ENCODE data around the gene NOTCH4.
"Not testable (repeated sequence)": the region's sequence is repeated elsewhere in the genome, so short reads cannot be mapped to it uniquely, and the experiment has no call there.

Gene NOTCH4

DNA sequence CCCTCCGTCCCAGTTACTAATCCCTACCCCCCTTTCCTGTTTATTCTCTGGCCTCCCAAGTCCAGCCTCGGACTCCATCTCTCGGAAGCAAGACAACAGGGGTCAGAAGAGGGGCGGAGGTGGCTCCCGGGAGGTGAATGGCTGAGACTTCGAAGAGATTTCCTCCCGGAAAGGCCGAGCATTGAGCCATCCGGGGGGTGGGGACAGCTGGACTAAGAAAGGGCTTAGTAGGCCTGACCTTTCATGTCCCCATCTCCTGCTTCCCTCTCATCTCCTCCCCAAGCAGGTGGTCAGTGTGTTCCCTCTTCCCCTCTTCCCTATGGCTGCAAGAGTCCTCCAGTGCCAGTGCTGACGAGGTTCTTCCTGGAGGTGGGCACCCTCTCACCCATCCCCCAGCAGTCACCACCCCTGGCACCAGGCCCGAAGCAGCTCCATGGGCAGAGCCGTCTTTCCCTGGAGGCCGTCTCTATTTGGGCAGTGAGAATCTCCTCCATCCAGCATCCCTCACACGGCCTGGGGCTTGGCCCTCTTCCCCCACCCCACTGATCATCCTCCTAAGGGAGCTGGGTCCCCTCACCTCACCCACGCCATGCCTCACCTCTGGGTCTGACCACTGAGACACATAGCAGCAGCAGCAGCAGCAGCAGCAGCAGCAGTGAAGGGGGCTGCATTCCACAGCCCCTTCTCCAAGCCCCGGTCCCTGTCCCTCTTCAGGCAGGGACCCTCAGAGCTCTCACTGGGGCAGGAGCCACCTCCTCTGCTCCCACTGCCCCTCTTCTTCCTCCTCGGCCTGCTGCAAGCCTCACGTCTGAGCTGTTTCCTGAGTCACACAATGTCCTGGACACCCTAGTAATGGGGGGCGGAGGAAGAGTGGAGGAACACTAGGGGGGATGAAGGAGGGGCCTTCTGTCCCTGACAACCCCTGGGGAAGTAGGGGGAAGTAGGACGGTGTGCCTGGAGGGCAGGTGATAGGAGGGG lies at the start of gene NOTCH4:
NOTCH4 (minus strand) TSS at position 810 of the 978 bp plus-strand sequence; CDS start at position 671, 139 bp downstream.
- DNase-seq, result no peak

DNA sequence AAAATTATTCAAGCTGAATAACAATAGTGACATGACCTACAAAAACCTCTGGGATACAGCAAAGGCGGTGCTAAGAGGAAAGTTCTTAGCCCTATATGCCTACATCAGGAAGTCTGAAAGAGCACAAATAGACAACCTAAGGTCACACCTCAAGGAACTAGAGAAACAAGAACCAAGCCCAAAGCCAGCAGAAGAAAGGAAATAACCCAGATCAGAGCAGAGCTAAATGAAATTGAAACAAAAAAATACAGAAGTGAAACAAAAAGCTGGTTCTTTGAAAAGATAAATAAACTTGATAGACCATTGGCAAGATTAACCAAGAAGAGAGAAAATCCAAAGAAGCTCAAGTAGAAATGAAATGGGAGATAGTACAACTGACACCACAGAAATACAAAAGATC lies 47.6 kb upstream of the NOTCH4 start:
- DNase-seq, result no peak

DNA sequence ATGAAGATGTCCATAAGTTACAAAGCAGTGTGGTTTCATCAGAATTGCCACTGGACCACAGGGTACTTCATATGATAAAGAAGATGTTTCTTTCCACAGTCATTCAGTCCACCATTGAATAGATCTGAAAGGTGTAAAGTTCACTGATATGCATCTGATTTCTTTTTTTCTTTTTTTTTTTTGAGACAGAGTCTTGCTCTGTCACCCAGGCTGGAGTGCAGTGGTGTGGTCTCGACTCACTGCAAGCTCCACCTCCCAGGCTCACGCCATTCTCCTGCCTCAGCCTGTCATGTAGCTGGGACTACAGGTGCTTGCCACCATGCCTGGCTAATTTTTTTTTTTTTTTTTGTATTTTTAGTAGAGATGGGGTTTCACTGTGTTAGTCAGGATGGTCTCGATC lies 44.6 kb upstream of the NOTCH4 start:
- not testable (repeated sequence) for DNase-seq

DNA sequence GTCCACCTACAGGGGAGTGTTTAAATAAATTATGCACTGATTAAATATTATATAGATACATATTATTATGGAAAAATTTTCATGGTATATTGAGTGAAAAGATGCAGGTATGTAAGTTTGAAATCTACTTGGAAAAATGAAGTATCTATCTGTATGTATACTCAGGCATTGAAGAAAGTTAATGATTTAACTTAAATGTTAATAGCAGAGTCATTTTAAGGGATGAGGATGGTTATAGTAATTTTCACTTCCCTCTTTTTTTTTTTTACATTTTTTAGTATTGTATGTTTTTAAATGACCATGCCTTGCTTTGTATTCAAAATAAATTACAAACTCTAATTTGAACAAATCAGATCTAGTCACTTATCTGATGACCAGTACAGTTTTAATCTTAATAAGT lies 43.2 kb upstream of the NOTCH4 start:
- DNase-seq, result no peak

DNA sequence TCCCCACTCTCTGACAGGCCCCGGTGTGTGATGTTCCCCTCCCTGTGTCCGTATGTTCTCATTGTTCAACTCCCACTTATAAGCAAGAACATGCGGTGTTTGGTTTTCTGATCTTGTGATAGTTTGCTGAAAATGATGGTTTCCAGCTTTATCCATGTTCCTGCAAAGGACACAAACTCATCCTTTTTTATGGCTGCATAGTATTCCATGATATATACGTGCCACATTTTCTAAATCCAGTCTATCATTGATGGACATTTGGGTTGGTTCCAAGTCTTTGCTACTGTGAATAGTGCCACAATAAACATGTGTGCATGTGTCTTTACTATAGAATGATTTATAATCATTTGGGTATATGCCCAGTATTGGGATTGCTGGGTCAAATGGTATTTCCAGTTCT lies 33.4 kb upstream of the NOTCH4 start:
- not testable (repeated sequence) for DNase-seq

DNA sequence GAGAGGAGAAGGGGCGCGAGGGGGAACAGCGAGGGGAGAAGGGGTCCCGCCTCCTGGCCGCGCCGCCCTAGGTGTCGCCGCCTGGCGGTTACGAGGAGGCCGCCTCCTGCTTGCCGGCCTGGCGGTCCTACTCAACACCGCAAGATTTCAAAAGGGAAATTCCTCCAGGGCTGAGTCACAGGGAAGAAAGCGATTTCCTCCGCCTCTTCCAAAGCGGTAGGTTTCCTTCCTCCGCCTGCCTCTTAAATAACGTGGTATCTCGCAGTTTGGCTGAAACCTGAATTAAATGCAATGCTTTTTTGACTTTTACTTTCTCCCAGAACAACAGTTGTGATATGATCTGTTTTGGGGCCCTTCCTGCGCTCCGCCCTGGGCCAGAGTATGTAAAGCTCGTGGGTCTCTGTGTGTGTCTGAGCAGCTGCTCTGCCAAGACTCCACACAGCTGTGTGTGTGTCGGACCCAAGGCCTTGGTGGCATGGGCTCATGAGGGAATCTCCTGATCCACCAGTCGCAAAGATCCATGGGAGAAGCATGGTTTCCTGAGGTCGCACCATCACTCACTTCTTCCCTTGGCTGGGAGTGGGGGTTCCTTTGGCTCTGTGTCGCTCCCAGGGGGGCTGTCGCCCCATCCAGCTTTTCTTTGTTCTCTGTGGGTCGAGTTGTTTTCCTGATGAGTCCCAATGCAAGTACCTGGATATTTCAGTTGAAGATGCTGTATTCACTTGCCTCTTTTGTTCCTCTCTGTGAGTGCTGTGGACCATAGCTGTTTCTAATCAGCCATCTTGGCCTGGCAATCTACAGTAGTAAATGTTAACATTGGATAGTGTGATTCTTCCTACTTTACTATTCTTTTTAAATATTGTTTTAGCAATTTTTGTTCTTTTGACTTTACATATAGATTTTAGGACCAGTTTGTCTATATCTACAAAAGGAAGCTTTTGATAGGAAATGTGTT lies 31.6 kb upstream of the NOTCH4 start:
- no peak for DNase-seq

DNA sequence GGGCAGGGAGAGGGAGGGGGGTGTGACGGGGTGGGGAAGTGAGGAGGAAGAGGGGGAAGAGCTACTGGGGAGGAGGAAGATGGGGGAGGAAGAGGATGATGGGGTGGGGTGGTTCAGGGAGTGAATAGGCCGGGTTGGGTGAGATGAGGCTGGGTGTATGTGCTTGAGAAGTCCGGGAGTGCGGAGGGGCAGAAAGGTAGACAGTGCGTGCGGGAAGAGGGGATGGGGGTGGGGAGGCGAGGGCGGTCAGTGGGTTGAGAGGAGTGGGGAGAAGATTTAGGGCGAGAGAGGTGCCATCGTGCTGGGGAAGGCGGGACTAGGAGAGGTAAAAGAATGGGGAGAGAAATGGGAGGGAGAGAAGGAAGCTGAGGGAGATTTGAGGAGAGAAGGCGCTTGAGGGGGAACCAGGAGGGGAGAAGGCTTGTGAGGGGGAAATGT lies 30.9 kb upstream of the NOTCH4 start:
- no peak for DNase-seq

DNA sequence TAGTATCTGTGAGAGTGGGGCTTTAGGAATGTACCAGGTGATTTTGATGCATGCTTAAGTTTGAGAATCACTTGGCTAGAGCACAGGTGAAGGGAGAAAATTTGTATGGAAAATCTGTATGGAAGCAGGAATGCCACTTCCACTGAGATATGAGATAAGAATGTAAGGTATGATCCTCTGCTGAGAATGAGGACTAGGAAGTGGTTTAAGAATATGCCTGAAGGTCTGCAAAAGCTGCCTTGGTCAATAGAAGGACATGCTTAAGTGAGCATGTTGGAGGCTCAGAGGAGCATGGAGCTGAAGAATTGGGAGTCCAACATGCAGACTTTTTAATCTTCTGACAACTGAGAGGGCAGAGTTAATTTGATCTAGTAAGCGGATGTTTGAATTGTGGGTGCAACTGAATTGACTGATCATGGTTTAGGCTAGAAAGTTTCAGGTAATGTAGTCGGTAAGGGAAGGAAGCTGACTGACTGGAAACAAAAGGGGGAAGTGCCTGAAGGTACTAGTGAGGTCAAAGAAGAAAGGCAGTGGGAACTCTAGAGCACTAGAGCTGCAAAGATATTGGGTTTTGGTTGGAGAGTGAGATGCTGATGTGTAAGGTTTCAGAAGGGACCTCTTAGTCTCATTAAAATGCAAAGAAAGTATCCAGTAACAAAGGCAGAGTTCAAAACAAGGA lies 28.6 kb upstream of the NOTCH4 start:
- no peak for DNase-seq

DNA sequence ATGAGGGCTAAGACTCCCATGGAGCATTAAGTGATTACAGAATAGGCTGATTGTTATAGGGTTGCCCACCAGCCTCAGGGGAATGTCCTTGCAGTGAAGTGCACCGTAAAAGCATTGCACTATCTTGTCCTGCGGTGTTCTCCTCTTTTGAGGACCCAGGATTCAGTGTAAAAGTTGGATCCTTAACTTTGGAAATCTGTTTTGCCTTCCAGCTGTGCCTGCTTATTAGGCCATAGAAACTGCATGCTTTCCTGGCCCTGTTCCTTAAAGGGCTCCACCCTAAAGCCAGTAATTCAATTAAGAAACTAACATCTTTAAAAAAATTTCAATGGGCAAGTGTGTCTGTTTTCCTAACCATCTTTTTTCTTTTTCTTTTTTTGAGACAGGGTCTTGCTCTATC lies 25.4 kb upstream of the NOTCH4 start:
- DNase-seq, result no peak

DNA sequence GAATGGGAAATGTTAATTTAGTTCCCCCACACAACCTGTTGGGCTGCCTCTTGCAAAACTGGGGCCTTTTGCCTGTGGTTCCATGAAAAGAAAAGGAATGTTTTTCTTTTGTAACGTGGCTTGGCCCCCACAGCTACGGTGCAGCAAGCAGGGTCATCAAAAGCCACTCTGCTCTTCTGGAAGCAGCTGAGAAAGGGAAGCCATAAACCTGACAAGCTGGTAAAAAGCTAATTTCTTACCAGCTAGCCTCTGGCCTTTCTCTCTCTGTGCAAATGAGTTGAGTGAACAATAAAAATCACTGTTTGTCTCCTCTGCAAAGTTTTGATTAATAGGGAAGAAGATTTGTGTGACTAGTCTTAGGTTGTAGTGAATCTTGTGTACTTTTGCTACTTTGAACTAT lies 23.5 kb upstream of the NOTCH4 start:
- no peak for DNase-seq

DNA sequence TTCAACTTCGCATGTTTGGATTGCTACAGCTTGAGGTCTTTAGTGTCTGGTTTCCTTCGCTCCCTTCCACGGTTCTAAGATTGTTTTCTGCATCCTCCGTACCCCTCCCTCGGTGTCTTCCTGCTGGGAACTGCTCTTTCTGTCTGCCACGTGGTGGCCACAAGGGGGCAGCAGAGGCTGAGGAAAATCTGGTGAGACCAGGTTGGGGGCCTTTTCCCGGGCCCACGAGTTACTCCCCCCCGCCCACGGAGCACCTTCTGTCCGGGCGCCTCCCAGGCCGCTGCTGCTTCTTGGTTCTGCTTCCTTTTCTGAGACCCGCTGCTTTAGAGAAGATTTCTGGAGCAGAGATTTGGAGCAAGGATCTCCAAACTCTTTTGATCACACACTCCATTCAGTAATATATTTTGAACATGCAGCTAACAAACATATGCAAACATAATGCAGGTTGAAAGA lies 21.1 kb upstream of the NOTCH4 start:
- no peak for DNase-seq

DNA sequence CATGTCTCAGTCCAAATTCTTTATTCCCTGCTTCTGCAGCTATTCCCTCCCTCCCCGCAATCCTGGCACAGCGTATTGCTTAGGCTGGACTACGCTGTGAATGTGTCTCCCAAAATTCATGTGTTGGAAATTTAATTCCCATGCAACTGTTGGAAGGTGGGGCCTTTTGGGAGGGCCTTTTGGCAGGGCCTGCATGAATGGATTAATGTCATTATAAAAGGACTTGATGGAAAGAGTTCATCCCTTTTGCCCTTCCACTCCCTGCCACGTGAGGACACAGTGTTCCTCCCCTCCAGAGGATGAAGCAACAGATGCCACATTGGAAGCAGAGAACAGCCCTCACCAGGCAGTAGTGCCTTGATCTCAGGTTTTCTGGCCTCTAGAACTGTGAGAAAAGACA lies 20.4 kb upstream of the NOTCH4 start:
- no peak for DNase-seq

DNA sequence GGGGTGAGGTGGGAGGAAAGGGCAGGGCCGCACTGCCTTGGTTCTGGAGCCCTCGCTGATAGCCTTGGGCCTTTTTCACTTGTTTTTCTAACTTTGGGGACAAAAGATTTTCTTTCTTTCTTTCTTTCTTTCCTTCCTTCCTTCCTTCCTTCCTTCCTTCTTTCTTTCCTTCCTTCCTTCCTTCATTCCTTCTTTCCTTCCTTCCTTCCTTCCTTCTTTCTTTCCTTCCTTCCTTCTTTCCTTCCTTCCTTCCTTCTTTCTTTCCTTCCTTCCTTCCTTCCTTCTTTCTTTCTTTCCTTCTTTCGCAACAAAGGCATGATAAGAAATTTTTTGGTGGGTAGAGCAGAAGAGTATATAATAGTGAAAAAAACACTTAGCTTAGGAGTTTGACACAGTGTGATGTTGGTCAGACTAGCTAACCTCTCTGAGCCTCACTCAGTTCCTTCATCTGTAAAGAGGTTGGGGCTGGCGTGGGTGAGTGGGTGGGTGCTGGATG lies 18.5 kb upstream of the NOTCH4 start:
- not testable (repeated sequence) for DNase-seq

DNA sequence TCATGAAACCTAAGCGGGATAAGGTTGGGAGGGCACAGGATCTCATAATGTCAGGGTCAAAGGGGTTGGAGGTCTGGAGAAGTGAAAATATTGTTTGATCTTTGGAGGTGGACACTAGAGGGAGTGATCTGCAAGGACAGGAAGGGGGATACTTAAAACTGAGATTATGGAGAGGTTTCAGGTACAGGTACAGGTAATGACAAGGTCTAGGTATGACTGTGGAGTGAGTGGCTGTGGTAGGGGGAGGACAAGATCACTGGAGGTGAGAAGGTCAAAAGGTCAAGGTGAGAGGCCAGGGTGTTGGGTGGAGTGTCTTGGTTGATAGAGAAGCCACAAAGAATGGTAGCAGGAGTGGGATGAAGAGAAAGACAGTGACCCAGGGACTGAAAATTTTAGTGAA lies 16.8 kb upstream of the NOTCH4 start:
- no peak for DNase-seq

DNA sequence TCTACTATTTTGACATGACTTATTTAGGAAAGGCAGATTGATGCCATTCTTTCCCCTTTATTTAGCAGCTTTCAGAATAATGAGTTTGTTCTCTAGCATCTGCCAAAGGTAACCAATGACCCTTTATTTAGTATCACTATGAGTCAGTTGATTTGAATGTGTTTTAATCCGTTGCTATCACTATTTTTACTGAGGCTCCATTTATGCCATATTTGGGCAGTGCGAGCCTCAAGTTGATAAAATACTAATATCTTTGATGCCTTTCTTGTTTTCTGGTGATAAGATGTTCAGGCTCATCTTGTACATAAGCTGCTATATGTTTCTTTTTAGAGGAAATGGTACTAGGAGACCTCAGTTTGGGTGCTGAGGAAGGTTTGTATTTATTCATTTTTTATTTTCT lies 15.6 kb upstream of the NOTCH4 start:
- no peak for DNase-seq

DNA sequence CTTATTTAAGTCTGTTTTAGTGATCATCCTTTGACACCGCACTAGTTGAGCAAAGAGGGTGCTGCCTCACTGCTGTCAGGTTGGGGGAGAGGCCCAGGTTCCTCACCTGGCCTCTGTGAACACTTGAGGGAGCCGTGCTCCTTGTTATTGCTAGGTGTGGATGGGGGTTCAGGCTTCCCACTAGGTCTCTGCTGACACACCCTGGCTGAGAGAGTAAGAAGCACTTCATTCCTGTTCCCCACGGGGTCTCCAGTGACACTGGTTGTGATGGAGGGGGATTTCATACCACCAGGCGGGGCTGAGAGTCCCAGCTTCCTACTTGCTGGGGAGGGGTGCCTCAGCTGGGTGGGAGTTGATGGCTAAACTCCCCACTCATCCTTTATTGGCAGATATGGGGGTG lies 11.1 kb upstream of the NOTCH4 start:
- no peak for DNase-seq

DNA sequence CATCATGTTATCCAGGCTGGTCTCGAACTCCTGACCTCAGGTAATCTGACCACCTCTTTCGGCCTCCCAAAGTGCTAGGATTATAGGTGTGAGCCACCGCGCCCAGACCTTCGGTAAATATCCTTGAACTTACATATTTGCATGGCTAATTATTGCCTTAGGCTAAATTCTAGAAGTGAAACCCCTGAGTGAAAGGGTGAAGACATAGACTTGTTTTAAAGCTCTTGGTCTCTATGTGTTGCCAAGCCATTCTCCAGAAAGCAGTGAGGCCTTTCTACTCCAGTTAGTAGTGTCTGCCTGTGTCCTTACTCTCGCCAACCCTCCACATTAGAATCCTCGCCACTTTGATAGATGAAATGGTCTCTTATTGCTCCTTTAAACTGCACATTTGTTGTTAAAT lies 2.6 kb upstream of the NOTCH4 start:
- no peak for DNase-seq

DNA sequence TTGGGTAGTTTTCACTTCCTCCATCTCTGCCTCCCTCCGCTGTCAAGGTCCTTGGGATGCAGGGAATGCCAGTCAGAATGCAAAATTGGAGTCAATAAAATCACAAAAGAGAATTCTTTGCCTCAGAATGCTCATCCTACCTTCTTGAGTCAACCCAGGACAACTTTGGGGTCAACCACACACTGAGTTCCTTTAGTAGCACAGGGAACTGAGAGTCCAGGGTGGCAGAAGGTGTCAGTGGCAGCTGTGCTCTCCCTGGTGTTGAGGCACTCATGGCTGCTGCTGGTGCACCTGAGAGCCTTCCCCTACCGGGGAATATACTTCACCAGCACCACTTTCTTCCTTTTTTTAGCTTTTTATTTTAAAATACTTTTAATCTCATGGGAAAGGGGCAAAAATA lies 829 bp upstream of the NOTCH4 start:
- DNase-seq, result no peak

DNA sequence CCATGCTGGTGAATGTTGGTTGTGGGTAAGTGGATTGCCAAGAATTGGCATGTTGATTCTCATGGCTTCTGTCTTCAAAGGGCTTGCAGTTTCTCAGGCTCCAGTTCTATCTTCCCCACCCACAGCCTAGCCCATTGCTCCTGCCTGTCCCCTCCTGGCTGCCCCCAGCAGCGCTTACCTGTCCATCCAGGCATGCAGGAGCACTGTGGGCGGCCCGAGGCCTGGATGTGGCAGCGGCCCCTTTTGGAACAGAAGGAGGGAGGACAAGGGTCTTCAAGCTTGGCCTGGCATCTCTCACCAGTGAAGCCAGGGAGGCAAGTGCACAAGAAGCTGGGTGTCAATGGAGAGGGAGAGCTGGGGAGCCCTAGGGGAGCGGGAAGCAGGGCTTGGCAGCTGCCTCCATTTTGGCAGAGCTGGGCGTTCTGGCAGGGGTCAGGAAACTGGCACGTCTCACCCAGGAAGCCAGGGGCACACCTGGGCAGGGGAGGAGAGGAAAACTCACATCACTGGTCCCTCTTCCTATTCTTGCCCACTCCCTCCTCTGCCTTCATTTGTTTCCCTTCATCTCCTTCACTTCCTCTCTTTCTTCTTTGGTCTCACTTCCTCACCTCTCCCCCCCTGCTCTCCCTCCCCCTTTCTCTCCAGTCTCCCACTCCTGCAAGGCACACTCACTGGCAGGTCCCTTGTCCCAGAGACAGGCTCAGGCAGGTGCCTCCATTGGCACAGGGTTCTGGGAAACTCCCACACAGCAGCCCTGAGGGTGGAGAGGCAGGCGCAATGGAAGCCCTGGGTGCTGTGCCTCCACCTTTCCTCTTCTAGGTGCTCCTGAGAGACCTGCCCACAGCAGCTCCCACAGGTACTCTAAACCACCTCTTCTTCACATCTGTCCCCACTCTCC lies 1.3 kb downstream of the NOTCH4 start:
- no peak for DNase-seq

DNA sequence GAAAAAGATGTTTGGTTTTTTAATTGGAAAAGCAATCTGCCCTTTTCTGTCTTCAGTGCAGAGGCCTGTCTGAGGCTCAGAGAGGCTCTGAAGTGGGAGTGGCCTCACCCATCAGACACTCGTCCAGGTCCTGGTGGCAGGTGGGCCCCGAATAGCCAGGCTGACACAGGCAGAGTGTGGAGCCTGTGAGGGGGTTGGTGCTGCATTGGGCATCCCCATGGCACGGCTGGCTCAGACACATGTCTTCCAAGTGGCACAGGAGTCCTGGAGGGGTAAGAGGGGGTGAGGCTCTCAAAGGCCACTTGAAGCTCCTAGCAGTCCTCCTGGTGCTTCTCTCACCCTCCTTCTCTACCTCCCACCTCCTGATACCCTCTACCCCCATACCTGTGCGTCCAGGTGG lies 3.8 kb downstream of the NOTCH4 start:
- DNase-seq, result no peak

DNA sequence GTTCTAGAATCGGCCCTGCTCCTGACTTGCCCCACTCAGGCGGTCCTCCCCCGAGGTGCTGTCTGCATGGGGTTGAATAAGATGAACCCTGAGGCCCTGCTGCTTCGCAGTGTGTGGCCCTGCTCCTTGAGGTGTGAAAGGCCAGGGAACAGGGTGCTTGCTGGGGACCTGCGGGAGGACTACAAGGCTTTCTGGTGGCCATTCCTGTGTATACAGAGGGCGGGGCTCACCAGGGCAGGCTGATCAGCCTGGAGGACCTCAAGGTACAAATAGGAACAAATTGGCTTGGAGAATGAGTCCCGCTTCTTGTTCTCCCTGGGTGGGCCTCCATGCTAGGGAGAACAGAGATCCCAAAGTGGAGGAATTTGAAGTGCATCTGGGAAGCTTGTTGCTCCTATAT lies 5.7 kb downstream of the NOTCH4 start:
- DNase-seq, result no peak

DNA sequence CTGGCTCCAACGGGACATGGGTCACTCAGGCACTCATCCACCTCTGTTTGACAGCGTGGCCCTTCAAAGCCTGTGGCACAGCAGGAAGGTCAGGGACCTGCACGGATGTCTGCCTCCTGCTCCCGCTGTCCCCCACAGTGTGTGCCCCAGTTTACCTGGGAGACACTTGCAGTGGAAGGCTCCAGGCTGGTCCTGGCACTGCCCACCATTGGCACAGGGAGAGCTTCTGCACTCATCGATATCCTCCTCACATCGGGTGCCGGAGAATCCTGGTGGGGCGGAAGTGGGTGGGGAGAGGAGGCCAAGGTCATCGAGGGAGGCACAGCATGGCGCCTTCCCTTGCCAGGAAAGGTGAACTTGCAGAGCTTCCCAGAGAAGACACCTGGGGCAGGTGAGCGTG lies 6.9 kb downstream of the NOTCH4 start:
- no peak for DNase-seq

Measured in NCI-H2081 treated with DMSO at 0.1 percent for 48 hours (cell line).